KMS-11 (cell line): ENCODE data around the gene PDE10A.

ENCODE experiments used
- H2AFZ ChIP-seq: fragments of 200-600 bp; sonication (generic); 2 replicates; pipeline ENCODE4 v1.6.1; 2016; ENCODE audit warnings: antibody characterized with exemption, mixed run types, low read depth
- H3K27ac ChIP-seq: fragments of 200-600 bp; sonication (generic); 2 replicates; pipeline ENCODE4 v1.6.1; 2016; ENCODE audit warnings: mild to moderate bottlenecking, mixed run types
- H3K27me3 ChIP-seq: fragments of 200-600 bp; sonication (generic); 2 replicates; pipeline ENCODE4 v1.6.1; 2017; ENCODE audit warnings: mild to moderate bottlenecking, low read depth, mixed run types, moderate library complexity; ENCODE audit not compliant: insufficient read depth
- H3K36me3 ChIP-seq: fragments of 200-600 bp; sonication (generic); 2 replicates; pipeline ENCODE4 v1.6.1; 2017; ENCODE audit warnings: mild to moderate bottlenecking, mixed run types; ENCODE audit not compliant: insufficient read depth
- H3K4me1 ChIP-seq: fragments of 200-600 bp; sonication (generic); 2 replicates; pipeline ENCODE4 v1.6.1; 2016; ENCODE audit warnings: mild to moderate bottlenecking, low read depth, mixed run types; ENCODE audit not compliant: poor library complexity, severe bottlenecking
- H3K4me2 ChIP-seq: fragments of 200-600 bp; sonication (generic); 2 replicates; pipeline ENCODE4 v1.7.0; 2016; ENCODE audit warnings: mild to moderate bottlenecking, mixed run types
- H3K4me3 ChIP-seq: fragments of 200-600 bp; sonication (generic); IDR thresholded peaks from 2 replicates; pipeline ENCODE4 v1.6.1; 2017; ENCODE audit warnings: low read depth, low read length, mixed read lengths; ENCODE audit not compliant: insufficient read depth
- H3K79me2 ChIP-seq: fragments of 200-600 bp; sonication (generic); 2 replicates; pipeline ENCODE4 v1.6.1; 2016; ENCODE audit warnings: low read depth, mixed run types; ENCODE audit not compliant: insufficient read depth
- H3K9ac ChIP-seq: fragments of 200-600 bp; sonication (generic); 2 replicates; pipeline ENCODE4 v1.6.1; 2016; ENCODE audit warnings: mild to moderate bottlenecking, mixed run types
- H4K20me1 ChIP-seq: fragments of 200-600 bp; sonication (generic); 2 replicates; pipeline ENCODE4 v1.6.1; 2016; ENCODE audit warnings: mild to moderate bottlenecking, mixed run types; ENCODE audit not compliant: insufficient read depth
- TF ChIP-seq, protein P1 (sequence below): fragments of 200-600 bp; sonication (generic); conservative IDR thresholded peaks from 2 replicates; pipeline ENCODE4 v1.6.1; 2017; ENCODE audit warnings: low read depth, mild to moderate bottlenecking, antibody characterized with exemption, low read length, moderate library complexity, mixed read lengths

Gene PDE10A

GRCh38 chr6:165698868-165699267, 35.8 kb upstream of the PDE10A start:
- no peak overlapping the region for H3K27ac ChIP-seq
- H4K20me1 ChIP-seq: no peaks in the 10 kb centered on the region
- no peak overlapping the region for H3K4me2 ChIP-seq
- H3K9ac ChIP-seq: no peak overlapping the region
- H3K79me2 ChIP-seq: no peaks in the 10 kb centered on the region
- H3K27me3 ChIP-seq: no peaks in the 10 kb centered on the region
- TF ChIP-seq, protein P1, sequence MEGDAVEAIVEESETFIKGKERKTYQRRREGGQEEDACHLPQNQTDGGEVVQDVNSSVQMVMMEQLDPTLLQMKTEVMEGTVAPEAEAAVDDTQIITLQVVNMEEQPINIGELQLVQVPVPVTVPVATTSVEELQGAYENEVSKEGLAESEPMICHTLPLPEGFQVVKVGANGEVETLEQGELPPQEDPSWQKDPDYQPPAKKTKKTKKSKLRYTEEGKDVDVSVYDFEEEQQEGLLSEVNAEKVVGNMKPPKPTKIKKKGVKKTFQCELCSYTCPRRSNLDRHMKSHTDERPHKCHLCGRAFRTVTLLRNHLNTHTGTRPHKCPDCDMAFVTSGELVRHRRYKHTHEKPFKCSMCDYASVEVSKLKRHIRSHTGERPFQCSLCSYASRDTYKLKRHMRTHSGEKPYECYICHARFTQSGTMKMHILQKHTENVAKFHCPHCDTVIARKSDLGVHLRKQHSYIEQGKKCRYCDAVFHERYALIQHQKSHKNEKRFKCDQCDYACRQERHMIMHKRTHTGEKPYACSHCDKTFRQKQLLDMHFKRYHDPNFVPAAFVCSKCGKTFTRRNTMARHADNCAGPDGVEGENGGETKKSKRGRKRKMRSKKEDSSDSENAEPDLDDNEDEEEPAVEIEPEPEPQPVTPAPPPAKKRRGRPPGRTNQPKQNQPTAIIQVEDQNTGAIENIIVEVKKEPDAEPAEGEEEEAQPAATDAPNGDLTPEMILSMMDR: no peak
- H2AFZ ChIP-seq: no peak overlapping the region
- H3K4me3 ChIP-seq: no peak overlapping the region
- H3K36me3 ChIP-seq: no peaks in the 10 kb centered on the region
- peaks cover 6% of the 10 kb centered on the region for H3K4me1 ChIP-seq

DNA sequence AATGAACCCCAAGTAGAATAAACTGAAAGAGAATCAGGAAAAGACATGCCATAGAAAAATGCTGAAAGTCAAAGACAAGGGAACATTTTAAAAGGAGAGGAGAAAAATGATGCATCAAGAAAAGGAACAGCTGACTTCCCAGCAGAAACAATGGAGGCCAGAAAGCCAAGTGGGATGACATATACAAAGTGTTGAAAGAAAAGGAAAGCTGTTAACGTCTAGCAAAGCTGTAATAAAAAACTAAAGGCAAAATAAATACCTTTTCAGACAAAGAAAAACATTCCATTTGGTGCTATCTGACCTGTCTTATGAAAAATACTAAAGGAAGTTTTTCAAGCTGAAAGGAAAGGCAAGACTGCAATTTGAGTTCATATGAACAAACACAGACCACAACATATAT, 34.1 kb upstream of the PDE10A start:
- TF ChIP-seq, protein P1: no peak
- no peak overlapping the region for H2AFZ ChIP-seq
- H3K4me3 ChIP-seq: no peak overlapping the region
- peaks cover 5% of the 10 kb centered on the region for H3K4me1 ChIP-seq
- no peaks in the 10 kb centered on the region for H3K36me3 ChIP-seq
- H3K27me3 ChIP-seq: no peaks in the 10 kb centered on the region
- no peak overlapping the region for H3K9ac ChIP-seq
- no peak overlapping the region for H3K27ac ChIP-seq
- H3K79me2 ChIP-seq: no peaks in the 10 kb centered on the region
- H3K4me2 ChIP-seq: no peak overlapping the region
- no peaks in the 10 kb centered on the region for H4K20me1 ChIP-seq

DNA sequence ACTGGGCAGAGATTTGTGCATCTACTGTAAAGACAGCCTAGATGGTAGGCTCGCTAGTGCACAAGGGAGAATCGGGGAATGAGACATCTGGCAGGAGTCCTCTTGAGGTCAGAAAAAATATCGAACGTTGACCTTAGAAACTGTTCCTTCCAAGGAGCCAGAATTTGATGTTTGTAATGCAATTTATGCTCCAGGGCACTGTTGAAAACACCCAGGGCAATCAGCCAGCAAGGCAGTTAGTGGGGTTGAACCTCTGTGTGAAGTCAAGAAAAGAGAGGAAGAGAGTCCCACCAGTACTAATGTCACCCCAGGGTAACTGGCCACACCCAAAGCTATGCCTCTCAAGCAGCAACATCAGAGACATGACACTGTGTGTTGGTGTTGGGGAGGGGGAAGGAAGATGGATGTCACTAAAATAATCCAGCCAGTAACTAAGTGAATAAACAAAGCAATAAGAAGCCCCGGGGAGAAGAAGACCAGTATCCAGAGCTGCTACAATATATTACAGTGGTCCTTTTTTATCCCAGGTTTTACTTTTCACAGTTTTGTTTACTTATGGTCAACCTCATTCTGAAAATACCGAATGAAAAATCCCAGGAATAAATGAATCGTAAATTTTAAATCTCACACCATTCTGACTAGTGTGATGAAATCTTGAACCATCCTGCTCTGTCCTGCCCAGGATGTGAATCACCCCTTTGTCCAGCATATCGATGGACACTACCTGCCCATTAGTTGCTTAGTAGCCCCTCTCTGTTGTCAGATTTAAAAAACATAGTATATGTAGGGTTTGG, 32.9 kb upstream of the PDE10A start:
- Histone ChIP-seq H3K79me2 (no peaks in the 10 kb centered on the region), H3K4me1 (peaks cover 5% of the 10 kb centered on the region), H3K4me2 (no peak overlapping the region), H3K27me3 (no peaks in the 10 kb centered on the region), H2AFZ (no peak overlapping the region), H3K27ac (no peak overlapping the region), H3K4me3 (no peak overlapping the region), H3K9ac (no peak overlapping the region), H3K36me3 (no peaks in the 10 kb centered on the region), H4K20me1 (no peaks in the 10 kb centered on the region)
- TF ChIP-seq, protein P1: no peak

DNA sequence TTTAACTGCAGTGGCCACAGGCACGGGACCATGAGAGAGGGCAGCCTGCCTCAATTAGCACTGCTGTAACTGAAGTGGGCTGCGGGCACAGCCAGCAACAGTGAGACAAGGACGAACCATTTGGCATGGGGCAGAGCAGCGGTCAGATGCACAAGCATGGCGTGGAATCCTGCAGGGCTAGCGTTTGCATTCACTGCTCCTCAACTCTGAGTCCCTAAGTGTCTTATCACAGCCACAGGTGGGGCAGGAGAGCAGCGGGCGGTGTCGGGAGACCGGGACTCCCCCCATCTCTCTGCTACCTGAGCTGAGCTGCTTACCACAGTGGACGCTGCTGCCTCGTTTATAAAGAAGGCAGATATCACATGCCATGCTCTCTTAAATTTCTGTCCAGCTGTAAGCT, 31.3 kb upstream of the PDE10A start:
- H3K36me3 ChIP-seq: no peaks in the 10 kb centered on the region
- TF ChIP-seq, protein P1: no peak
- no peak overlapping the region for H3K27ac ChIP-seq
- H3K9ac ChIP-seq: no peak overlapping the region
- H3K4me2 ChIP-seq: no peak overlapping the region
- H2AFZ ChIP-seq: no peak overlapping the region
- no peak overlapping the region for H3K4me3 ChIP-seq
- H3K27me3 ChIP-seq: no peaks in the 10 kb centered on the region
- H3K79me2 ChIP-seq: no peaks in the 10 kb centered on the region
- peaks cover 5% of the 10 kb centered on the region for H3K4me1 ChIP-seq
- no peaks in the 10 kb centered on the region for H4K20me1 ChIP-seq
